CD4-positive, alpha-beta T cell treated with Interleukin-1 beta for 1 hour (primary cell): ENCODE data around the gene LPAR2.
A peak's percentile ranks its signal among the peaks of the same experiment; 100 is the strongest.
"Not testable (repeated sequence)": the region's sequence is repeated elsewhere in the genome, so short reads cannot be mapped to it uniquely, and the experiment has no call there.

Source experiments
- DNase-seq, 2 donors: peaks; one replicate each; pipeline ENCODE4 v3.0.0-alpha.2; 2020 to 2022

Gene LPAR2

DNA sequence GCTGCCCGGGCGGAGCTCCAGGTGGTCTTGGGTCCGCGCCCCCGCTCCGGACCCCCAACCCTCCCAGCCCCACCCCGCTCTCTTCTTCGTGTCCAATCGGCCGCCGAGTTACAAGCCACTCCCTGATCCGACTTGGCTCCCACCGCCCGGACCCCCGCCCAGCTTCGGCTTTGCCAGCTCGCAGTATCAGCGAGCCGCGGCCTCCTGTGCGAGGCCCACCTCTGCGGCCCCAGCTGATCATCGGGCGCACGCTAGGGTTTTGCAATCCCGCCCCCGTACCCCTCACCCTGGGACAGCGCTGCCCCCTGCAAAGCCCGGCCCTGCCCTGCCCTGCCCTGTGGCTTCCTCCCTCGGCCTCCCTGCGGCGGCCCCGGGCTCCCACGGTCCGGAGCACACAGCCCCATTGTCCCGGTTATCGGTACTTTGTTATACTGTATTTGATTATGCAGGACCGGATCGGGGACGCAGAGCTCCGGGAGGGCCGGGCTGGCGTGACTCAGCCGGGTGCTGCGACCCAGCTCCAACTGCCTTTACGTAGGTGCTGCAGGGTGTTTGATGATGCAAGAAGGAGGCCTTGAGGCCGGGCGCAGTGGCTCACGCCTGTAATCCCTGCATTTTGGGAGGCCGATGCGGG is 598 bp upstream of the LPAR2 start:
- peak in 1 of 2 donors; percentile 54 for DNase-seq

GRCh38 chr19:19626516-19627472 is 1.2 kb downstream of the LPAR2 start:
- DNase-seq: no peak

GRCh38 chr19:19624032-19624570 is 3.9 kb downstream of the LPAR2 start:
- no peak for DNase-seq

DNA sequence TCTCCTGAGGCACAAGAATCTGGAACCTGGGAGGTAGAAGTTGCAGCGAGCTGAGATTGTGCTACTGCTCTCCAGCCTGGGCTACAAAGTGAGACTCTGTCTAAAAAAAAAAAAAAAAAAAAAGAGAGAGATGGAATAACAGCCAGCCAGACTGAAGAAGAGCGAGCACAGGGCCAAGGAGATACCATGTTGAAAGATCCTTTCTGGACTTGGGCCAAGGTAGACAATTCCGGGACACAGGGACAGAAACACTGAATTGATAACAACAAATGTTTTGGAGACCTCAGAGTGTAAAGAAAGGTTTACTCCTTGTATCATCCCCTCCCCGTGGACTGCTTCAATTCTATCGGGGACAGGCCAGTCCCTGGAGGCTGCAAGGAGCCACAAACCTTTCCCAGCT is 4.6 kb downstream of the LPAR2 start:
- DNase-seq: no peak

DNA sequence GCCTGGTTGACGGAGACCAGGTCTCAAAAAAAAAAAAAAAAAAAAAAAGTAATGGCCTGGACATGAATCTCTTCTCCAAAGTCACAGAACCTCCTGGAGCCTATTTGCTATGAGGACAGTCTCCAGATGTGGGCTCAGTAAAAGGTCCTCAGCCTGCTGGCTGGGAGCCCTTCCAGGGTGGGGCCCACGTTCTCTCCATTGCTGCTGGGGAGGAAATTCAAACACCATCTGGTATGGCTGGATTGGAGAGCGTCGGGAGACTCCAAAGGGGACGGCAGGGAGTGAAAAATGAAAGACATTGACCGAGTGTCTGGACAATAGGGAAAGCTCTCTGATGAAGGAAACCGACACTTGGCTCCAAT is 8.2 kb downstream of the LPAR2 start:
- no peak for DNase-seq

DNA sequence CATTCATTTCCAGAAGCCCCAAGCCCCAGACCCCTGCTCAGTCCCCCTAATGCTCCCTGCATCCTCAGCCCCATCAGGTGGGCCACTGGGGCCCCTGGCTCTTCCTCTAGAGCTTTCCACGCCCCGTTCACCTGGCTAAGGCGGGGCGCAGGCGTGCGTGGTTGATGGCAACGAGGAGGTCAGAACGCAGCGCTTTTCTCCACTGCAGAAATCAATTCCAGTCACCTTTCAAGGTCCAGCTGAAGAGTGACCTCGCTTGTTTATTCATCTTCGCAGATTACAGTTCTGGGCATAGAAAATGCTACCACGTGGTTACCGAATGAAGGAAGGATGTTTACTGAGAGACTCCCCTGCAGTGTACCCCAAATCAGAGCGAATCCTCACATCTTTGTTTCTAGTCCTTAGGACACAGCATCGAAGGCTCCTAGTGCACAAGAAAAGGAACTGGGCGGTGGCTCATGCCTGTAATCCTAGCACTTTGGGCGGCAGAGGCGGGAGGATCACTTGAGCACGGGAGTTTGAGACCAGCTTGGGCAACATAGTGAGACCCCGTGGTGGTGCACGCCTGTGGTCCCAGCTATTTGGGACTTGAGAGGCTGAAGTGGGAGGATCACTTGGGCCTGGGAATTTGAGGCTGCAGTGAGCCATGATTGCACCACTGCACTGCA is 8.7 kb downstream of the LPAR2 start:
- no peak for DNase-seq

DNA sequence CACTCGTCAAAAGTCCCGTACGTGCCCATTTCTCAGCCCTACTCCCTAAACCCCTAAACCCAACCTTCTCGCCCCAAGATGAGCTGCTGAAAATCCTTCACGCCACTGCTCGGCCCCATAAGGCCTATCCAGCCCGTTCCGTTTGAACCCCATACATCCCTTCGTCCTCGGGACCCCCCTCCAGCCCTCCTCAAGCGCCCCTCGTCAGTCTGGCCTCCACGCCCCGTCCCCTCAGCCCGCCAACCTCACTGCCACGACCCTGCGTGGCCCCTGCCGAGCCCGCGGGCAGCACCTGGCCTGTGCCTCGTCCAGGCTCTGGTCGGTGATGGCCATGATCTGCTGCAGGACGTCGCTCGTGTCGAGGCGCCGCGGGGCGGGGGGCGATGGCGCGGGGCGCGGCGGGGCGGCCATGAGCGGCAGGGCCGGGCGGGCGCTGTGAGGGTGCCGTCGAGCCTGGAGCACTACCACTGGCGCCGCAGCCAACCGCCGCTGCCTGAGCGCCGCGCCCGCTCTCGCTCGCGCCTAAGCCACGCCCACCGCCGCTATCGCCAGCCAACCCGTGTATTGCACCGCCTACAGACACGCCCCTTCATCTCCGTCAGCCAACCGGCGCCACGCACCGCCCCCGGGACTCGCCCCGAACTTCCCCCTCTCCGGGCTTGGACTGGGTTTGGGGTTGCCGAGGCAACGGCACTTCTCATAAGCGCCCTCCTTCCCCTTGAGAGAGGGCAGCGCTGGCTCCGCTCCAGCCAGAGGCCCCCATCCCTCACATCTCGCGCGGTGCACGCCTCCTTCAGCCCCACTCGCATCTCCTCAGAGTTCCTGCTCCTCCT is 9.6 kb downstream of the LPAR2 start, which contains the start of gene PBX4:
TSS of gene PBX4 (minus strand) at position 469 of the 833 bp plus-strand sequence. CDS start at position 411, 58 bp downstream.
- peak; percentile 99 for DNase-seq

DNA sequence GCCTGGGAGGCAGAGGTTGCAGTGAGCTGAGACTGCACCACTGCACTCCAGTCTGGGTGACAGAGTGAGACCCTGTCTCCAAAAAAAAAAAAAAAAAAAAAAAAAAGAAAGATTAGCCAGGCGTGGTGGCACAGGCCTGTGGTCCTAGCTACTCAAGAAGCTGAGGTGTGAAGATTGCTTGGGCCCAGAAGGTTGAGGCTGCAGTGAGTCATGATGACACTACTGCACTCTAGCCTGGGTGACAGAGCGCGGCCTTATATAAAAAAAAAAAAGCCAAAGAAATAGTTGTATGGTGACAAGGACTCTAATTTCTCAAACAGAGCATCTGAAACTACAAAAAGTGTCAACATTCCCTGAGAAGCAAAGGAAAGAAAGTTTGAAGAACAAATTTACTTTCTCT is 12.9 kb downstream of the LPAR2 start:
- DNase-seq: peak; percentile 65 to 70

- DNase-seq: no peak
Measured at GRCh38 chr19:19613506-19613905, 14.5 kb downstream of the LPAR2 start.

DNA sequence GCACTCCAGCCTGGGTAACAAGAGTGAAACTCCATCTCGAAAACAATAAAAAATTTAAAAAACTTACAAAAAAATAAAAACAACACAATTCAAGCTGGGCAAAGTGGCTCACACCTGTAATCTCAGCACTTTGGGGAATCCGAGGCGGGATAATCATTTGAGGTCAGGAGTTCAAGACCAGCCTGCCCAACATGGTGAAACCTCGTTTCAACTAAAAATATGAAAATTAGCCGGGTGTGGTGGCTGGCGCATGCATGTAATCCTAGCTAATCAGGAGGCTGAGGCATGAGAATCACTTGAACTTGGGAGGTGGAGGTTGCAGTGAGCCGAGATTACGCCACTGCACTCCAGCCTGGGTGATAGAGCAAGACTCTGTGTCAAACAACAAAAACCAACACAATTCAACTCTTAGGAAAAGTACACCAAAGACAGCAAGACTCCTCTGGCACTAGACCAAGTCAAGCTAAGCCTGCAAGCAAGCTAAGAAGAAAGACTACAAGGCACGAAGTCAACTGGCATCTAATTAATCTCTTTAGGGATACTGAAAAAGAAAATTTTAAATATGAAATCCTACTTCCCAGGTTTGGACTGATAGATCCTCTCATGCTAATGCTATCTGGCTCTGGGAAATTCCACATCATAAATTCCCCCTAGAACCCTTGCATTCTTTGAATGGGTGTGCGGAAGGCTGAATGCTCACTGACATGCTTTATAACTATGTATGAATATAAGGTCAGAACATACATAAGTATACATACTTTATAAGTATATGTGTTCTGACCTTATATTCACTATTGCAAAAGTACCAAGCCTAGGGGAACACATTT is 17.4 kb downstream of the LPAR2 start:
- DNase-seq: no peak

DNA sequence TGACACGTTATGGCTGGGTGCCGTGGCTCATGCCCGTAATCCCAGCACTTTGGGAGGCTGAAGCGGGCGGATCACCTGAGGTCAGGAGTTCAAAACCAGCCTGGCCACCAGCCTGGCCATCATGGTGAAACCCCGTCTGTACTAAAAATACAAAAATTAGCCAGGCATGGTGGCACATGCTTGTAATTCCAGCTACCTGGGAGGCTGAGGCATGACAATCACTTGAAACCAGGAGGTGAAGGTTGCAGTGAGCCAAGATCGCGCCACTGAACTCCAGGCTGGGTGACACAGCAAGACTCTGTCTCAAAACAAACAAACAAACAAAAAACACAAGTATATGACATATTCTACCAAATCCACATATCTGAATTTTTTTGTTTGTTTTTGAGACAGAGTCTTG is 21.3 kb downstream of the LPAR2 start:
- not testable (repeated sequence) for DNase-seq

- peak; percentile 63 to 76 for DNase-seq
Measured at GRCh38 chr19:19606021-19606420, 22.0 kb downstream of the LPAR2 start.

- no peak for DNase-seq
Measured at GRCh38 chr19:19602713-19603324, 25.2 kb downstream of the LPAR2 start.

DNA sequence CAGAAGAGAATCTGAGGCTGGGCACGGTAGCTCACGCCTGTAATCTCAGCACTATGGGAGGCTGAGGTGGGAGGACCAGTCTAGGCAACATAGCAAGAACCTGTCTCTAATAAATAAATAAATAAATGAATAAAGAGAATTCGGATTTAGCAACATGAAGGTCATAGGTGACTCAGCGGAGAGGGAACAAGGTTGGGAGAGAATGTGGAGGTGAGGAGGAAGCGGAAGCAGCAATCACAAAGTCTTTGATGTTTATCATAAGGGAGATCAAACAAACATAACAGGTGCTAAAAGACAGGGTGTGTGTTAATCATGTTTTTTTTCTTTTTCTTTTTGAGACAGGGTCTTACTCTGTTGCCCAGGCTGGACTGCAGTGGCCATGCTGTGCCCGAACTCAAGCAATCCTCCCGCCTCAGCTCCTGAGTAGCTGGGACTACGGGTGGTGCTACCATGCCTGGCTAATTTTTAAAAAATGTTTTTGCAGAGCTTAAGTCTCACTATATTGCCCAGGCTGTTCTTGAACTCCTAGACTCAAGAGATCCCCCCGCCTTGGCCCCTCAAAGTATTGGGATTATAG is 25.8 kb downstream of the LPAR2 start:
- peak; percentile 51 to 69 for DNase-seq

DNA sequence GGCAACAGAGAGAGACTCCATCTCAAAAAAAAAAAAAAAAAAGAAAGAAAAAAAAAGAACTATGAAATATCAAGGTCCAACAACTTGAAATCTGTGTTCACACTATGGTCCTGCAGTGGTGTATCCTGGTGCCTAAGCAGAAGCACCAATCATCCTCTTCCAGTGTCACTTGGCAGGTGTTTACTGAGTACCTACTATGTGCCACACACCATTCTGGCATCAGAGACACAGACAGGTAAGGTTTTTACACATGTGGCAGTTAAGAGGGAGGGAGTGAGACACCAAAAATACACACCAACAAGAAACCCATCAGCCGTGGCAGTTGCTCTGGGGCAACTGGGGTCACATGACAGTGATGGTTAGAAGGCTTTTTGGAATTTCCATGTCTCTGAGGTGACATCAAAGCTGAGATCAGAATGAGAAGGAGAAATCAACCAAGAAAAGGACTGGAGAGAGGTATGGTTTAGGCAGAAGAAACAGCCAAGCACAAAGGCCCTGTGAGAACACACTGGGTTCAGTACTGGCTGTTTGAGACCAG is 27.2 kb downstream of the LPAR2 start:
- peak in 1 of 2 donors; percentile 47 for DNase-seq

- peak; percentile 77 to 82 for DNase-seq
Measured at GRCh38 chr19:19598728-19599451, 29.1 kb downstream of the LPAR2 start.

DNA sequence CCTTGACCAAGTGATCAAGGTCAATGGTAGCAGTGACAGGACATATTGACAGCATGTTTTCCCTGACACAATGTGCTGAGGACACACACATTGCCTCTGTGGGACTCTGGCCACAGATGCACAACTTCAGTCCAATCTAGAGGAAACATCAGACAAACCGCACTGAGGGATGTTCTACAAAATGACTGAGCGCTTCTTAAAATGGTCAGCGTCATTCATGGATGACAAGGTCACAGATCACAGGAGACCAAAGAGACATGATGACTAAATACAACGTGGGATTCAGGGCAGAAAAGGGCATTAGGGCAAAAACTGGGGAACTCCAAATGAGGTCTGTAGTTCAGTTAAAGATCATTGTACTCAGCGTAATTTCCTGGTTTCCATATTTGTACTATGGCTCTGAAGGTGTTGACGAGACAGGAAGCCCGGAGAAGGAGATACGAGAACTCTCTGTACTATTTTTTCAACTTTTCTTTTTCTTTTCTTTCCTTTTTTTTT is 30.2 kb downstream of the LPAR2 start:
- peak; percentile 77 to 91 for DNase-seq

- no peak for DNase-seq
Measured at GRCh38 chr19:19595171-19595701, 32.8 kb downstream of the LPAR2 start.

DNA sequence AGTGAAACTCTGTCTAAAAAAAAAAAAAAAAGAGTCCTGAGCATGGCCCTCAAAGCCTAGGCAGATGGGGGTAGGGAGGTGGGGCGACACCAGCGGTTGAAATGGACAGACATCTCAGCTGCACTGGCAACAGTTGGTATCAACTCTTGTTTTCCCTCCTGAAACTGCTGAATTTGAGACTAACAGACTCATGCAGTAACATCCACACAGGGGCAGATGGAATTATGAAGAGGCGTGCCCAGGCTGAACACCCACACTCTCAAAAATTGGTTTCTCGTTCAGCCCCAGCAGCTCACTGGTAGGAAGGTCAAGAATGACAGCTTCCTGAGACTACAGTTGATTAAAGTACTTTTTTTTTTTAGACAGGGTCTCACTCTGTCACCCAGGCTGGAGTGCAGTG is 33.6 kb downstream of the LPAR2 start:
- no peak for DNase-seq
